GM19238 (cell line): ENCODE data around the gene CARD11.
"Not testable (repeated sequence)": the region's sequence is repeated elsewhere in the genome, so short reads cannot be mapped to it uniquely, and the experiment has no call there.

ENCODE experiments used
- DNase-seq: peaks from one replicate; pipeline ENCODE4 v3.0.0; 2011; ENCODE audit warnings: low spot score; ENCODE audit not compliant: insufficient read length

The CARD11 gene

GRCh38 chr7:2926896-2927405 lies 116.7 kb downstream of the CARD11 start:
- no peak for DNase-seq

- DNase-seq = no peak
These were observed 117.4 kb downstream of the CARD11 start for GRCh38 chr7:2926120-2926895.

- DNase-seq = no peak
These were observed 118.5 kb downstream of the CARD11 start for GRCh38 chr7:2924866-2925840.

GRCh38 chr7:2923886-2924574 lies 119.6 kb downstream of the CARD11 start:
- no peak for DNase-seq

GRCh38 chr7:2923291-2923781 lies 120.3 kb downstream of the CARD11 start:
- no peak for DNase-seq

- no peak for DNase-seq
These were observed 120.8 kb downstream of the CARD11 start for GRCh38 chr7:2922866-2923265.

GRCh38 chr7:2922348-2922691 lies 121.3 kb downstream of the CARD11 start:
- no peak for DNase-seq

GRCh38 chr7:2921653-2922347 lies 121.9 kb downstream of the CARD11 start:
- DNase-seq = no peak

GRCh38 chr7:2920956-2921652 lies 122.6 kb downstream of the CARD11 start:
- no peak for DNase-seq

GRCh38 chr7:2920480-2920879 lies 123.2 kb downstream of the CARD11 start:
- not testable (repeated sequence) for DNase-seq

- DNase-seq = no peak
These were observed 123.6 kb downstream of the CARD11 start for GRCh38 chr7:2920041-2920440.

GRCh38 chr7:2919256-2919655 lies 124.4 kb downstream of the CARD11 start:
- DNase-seq = no peak

- DNase-seq = no peak
These were observed 125.3 kb downstream of the CARD11 start for GRCh38 chr7:2918406-2918805.

- no peak for DNase-seq
These were observed 128.6 kb downstream of the CARD11 start for GRCh38 chr7:2915023-2915422.

GRCh38 chr7:2913760-2914387 lies 129.8 kb downstream of the CARD11 start:
- no peak for DNase-seq

- DNase-seq = no peak
These were observed 130.8 kb downstream of the CARD11 start for GRCh38 chr7:2912684-2913439.

- no peak for DNase-seq
These were observed 132.2 kb downstream of the CARD11 start for GRCh38 chr7:2911466-2911865.

GRCh38 chr7:2909471-2910039 lies 134.1 kb downstream of the CARD11 start:
- no peak for DNase-seq

- DNase-seq = no peak
These were observed 134.6 kb downstream of the CARD11 start for GRCh38 chr7:2909043-2909442.
